DOHH2 (cell line): ENCODE measurements around the gene RING1.

Source experiments
- H3F3A ChIP-seq: fragments of 200-600 bp; sonication (generic), shearing (Covaris generic); 2 replicates; pipeline ENCODE4 v1.6.0; 2016; ENCODE audit warnings: antibody characterized with exemption, mild to moderate bottlenecking; ENCODE audit not compliant: control insufficient read depth, insufficient read depth
- H3K27ac ChIP-seq: fragments of 200-600 bp; sonication (generic); 2 replicates; pipeline ENCODE4 v1.5.1; 2014; ENCODE audit warnings: low read depth, mild to moderate bottlenecking, low read length, moderate library complexity
- H3K27me3 ChIP-seq: fragments of 200-600 bp; sonication (generic); 2 replicates; pipeline ENCODE4 v1.6.1; 2014; ENCODE audit warnings: mild to moderate bottlenecking, low read length, mixed read lengths; ENCODE audit not compliant: control insufficient read depth
- H3K36me3 ChIP-seq: fragments of 200-600 bp; sonication (generic); 2 replicates; pipeline ENCODE4 v1.6.1; 2014; ENCODE audit warnings: mild to moderate bottlenecking, low read length, moderate library complexity, mixed read lengths; ENCODE audit not compliant: control insufficient read depth
- H3K4me1 ChIP-seq: fragments of 200-600 bp; sonication (generic); 2 replicates; pipeline ENCODE4 v1.6.1; 2014; ENCODE audit warnings: mild to moderate bottlenecking, low read length, mixed read lengths; ENCODE audit not compliant: control insufficient read depth
- H3K4me2 ChIP-seq: fragments of 200-600 bp; sonication (generic); 2 replicates; pipeline ENCODE4 v1.6.0; 2014; ENCODE audit warnings: mild to moderate bottlenecking, low read length, moderate library complexity
- H3K4me3 ChIP-seq: fragments of 200-600 bp; sonication (generic); 2 replicates; pipeline ENCODE4 v1.5.1; 2014; ENCODE audit warnings: mild to moderate bottlenecking, low read length, mixed read lengths
- H3K79me2 ChIP-seq: fragments of 200-600 bp; sonication (generic); 2 replicates; pipeline ENCODE4 v1.6.1; 2014; ENCODE audit warnings: mild to moderate bottlenecking, low read length, mixed read lengths; ENCODE audit not compliant: control insufficient read depth
- H3K9me2 ChIP-seq: fragments of 200-600 bp; sonication (generic); replicated peaks from 2 replicates; pipeline ENCODE4 v1.6.1; 2014; ENCODE audit warnings: mild to moderate bottlenecking, low read length, mixed read lengths; ENCODE audit not compliant: control insufficient read depth
- H3K9me3 ChIP-seq: fragments of 200-600 bp; sonication (generic); 2 replicates; pipeline ENCODE4 v1.6.1; 2014; ENCODE audit warnings: antibody characterized with exemption, low read length, mixed read lengths; ENCODE audit not compliant: control insufficient read depth, insufficient read depth
- H4K20me1 ChIP-seq: fragments of 200-600 bp; sonication (generic); 2 replicates; pipeline ENCODE4 v1.6.0; 2014; ENCODE audit warnings: low read depth, mild to moderate bottlenecking, antibody characterized with exemption, low read length, moderate library complexity; ENCODE audit not compliant: control insufficient read depth, insufficient read depth
- EZH2phosphoT487 ChIP-seq: fragments of 200-600 bp; sonication (generic); IDR thresholded peaks from 2 replicates; pipeline ENCODE4 v1.6.1; 2017; ENCODE audit warnings: borderline replicate concordance, mild to moderate bottlenecking, antibody characterized with exemption, low read length, moderate library complexity, mixed read lengths
- TF ChIP-seq, protein P1 (sequence below): fragments of 200-600 bp; sonication (generic); IDR thresholded peaks from one replicate; pipeline ENCODE4 v1.5.1; 2014; ENCODE audit warnings: antibody characterized with exemption, mild to moderate bottlenecking, low read depth, low read length; ENCODE audit not compliant: poor library complexity, severe bottlenecking

The RING1 gene

DNA sequence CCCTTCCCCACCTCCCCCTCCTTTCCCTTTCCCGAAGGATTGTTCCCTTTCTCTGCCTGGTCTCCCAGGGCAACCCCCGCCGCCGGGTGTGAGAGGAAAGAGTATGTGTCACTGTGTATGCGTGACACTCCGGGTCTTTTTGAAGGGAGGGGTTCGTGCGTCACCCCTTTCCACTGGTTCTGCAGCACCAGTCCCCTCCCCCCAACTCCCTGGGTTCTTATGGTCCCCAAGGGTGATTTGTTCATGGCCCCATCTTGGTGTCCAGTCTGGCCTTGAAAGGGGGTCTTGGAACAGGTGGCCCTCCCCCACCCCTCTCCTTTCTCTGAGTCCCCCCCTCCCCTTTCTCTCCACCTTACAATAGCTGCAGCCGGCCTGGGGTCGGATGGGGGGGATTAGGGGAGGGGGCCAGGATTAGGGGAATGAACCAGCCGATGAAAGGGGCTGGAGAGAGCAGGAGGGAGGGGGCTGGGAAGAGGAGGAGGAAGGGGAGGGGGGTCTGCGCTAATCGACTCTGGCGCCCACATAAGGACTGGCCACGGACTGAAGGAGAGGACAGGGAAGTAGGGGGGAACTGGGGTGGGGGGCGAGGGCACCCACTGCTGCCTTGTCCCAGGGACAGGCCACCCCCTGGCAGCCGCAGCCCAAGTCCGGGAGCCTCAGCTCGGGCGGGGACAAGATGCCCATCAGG, 1.3 kb upstream of the RING1 start:
- no peak overlapping the region for H3K27ac ChIP-seq

DNA sequence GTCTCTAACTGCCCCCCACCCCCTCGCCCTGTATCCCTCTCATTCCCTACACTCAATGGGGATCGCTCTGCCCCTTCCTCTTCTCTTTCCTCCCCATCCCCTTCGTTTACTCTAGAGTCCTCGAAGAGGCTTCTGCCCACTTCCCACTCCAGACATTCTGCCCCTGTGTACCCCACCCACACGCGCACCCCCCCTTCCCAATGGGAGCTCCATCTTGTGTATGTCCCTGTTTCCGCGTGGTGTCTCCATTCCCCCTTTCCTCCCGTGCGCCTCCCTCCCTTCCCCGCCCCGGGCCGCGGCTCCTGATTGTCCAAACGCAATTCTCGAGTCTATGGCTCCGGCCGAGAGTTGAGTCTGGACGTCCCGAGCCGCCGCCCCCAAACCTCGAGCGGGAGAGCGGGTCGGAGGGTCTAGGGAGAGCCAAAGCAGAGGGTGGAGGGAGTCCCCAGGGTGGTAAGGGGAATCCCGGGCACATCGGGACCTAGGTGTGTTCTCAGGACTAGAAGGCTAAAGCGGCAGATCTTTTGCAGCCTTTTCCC, 679 bp upstream of the RING1 start:
- Histone ChIP-seq H3K4me2 (peak overlapping the region; percentile 99), H3K9me2 (no peaks in the 10 kb centered on the region), H3K27ac (peak overlapping the region; percentile 64), H4K20me1 (no peaks in the 10 kb centered on the region; the same call in 1 of the 2 replicates), H3F3A (peaks cover 30% of the 10 kb centered on the region), H3K4me1 (peaks cover 39% of the 10 kb centered on the region), H3K9me3 (no peaks in the 10 kb centered on the region), H3K4me3 (peak overlapping the region; percentile 94), H3K36me3 (peaks cover 26% of the 10 kb centered on the region), H3K79me2 (peaks cover 21% of the 10 kb centered on the region), H3K27me3 (no peaks in the 10 kb centered on the region; the same call in 1 of the 2 replicates)
- TF ChIP-seq EZH2phosphoT487 = no peak
- TF ChIP-seq, protein P1, sequence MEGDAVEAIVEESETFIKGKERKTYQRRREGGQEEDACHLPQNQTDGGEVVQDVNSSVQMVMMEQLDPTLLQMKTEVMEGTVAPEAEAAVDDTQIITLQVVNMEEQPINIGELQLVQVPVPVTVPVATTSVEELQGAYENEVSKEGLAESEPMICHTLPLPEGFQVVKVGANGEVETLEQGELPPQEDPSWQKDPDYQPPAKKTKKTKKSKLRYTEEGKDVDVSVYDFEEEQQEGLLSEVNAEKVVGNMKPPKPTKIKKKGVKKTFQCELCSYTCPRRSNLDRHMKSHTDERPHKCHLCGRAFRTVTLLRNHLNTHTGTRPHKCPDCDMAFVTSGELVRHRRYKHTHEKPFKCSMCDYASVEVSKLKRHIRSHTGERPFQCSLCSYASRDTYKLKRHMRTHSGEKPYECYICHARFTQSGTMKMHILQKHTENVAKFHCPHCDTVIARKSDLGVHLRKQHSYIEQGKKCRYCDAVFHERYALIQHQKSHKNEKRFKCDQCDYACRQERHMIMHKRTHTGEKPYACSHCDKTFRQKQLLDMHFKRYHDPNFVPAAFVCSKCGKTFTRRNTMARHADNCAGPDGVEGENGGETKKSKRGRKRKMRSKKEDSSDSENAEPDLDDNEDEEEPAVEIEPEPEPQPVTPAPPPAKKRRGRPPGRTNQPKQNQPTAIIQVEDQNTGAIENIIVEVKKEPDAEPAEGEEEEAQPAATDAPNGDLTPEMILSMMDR = no peak

More for the DNA sequence above, 1.3 kb upstream of the RING1 start:
- H3K4me1 ChIP-seq = peaks cover 43% of the 10 kb centered on the region
- peak overlapping the region; percentile 94 for H3K4me3 ChIP-seq
- H3K27me3 ChIP-seq = no peaks in the 10 kb centered on the region
- no peaks in the 10 kb centered on the region; the same call in 1 of the 2 replicates for H4K20me1 ChIP-seq
- H3F3A ChIP-seq = peaks cover 31% of the 10 kb centered on the region
- peaks cover 27% of the 10 kb centered on the region for H3K79me2 ChIP-seq
- H3K4me2 ChIP-seq = peak overlapping the region; percentile 99
- H3K9me3 ChIP-seq = no peaks in the 10 kb centered on the region
- H3K36me3 ChIP-seq = peaks cover 29% of the 10 kb centered on the region
- TF ChIP-seq, protein P1 = no peak
- no peak for TF ChIP-seq EZH2phosphoT487
- no peaks in the 10 kb centered on the region for H3K9me2 ChIP-seq

DNA sequence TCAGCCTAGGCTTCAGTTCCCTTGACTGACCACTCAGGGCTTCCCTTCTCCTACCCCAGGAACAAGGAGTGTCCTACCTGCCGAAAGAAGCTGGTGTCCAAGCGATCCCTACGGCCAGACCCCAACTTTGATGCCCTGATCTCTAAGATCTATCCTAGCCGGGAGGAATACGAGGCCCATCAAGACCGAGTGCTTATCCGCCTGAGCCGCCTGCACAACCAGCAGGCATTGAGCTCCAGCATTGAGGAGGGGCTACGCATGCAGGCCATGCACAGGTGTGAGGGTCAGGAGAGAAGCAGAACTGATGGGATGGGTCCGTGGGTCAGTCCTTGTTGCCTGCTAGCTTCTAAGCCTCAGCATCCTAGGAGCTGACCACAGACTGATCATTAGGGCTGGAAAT, 1.6 kb downstream of the RING1 start:
- no peak overlapping the region for H3K27ac ChIP-seq
- H3K36me3 ChIP-seq = peaks cover 11% of the 10 kb centered on the region
- no peaks in the 10 kb centered on the region for H3K9me2 ChIP-seq
- H3K9me3 ChIP-seq = no peaks in the 10 kb centered on the region
- no peaks in the 10 kb centered on the region; the same call in 1 of the 2 replicates for H4K20me1 ChIP-seq
- TF ChIP-seq, protein P1 = no peak
- no peak for TF ChIP-seq EZH2phosphoT487
- H3F3A ChIP-seq = peaks cover 21% of the 10 kb centered on the region
- H3K4me2 ChIP-seq = no peak overlapping the region
- H3K4me3 ChIP-seq = no peak overlapping the region
- H3K79me2 ChIP-seq = peaks cover 13% of the 10 kb centered on the region
- H3K27me3 ChIP-seq = peaks cover 21% of the 10 kb centered on the region
- peaks cover 41% of the 10 kb centered on the region for H3K4me1 ChIP-seq
